Right atrium auricular region (tissue), 2 donors: ENCODE measurements around the gene HDAC9. TPM values are rescaled to one million over a fixed set of nuclear protein-coding genes. Genes with fewer than 3 reads are reported as not detected.

ENCODE experiments used
- DNase-seq: peaks from one replicate; pipeline ENCODE4 v3.0.0-alpha.2; 2019; ENCODE audit warnings: low spot score
- H3K27ac ChIP-seq, 2 donors: fragments of 200-600 bp; sonication (generic); 1 replicate in 1 of 2; 2 replicates in 1 of 2; pipeline ENCODE4 v1.5.1; 2016 to 2019
- H3K27me3 ChIP-seq, 2 donors: fragments of 200-600 bp; sonication (generic); one replicate each; pipeline versions ENCODE4 v1.5.1 to v1.6.0; 2017 to 2019
- H3K36me3 ChIP-seq: fragments of 200-600 bp; sonication (generic); one replicate; pipeline ENCODE4 v1.5.1; 2016
- H3K4me1 ChIP-seq, 2 donors: fragments of 200-600 bp; sonication (generic); one replicate each; pipeline versions ENCODE4 v1.5.1 to v1.6.0; 2017 to 2019
- H3K4me3 ChIP-seq, 2 donors: fragments of 200-600 bp; sonication (generic); 1 replicate in 1 of 2; 2 replicates in 1 of 2; pipeline ENCODE4 v1.5.1; 2017 to 2019; ENCODE audit warnings: mild to moderate bottlenecking in 1 of 2, moderate library complexity in 1 of 2
- H3K9me3 ChIP-seq, 2 donors: fragments of 200-600 bp; sonication (generic); one replicate each; pipeline ENCODE4 v1.5.1; 2019
- CTCF ChIP-seq, 2 donors: fragments of 200-600 bp; sonication (generic); IDR thresholded peaks; one replicate each; pipeline ENCODE4 v1.5.1; 2019; ENCODE audit warnings: antibody characterized with exemption in 2 of 2
- total RNA-seq, 2 donors: library from RNA; depleted of rRNA; stranded (reverse); fragments of >200 nt; gene quantifications; one replicate each; pipeline ENCODE4 v1.1.0, GENCODE V29; 2016

Gene HDAC9
- total RNA-seq, 2 donors from 2014 or later = 16.6 to 28.0 TPM

- DNase-seq = no peak
- Histone ChIP-seq H3K4me3 (no peak overlapping the region), H3K36me3 (no peaks in the 10 kb centered on the region), H3K27me3 (no peaks in the 10 kb centered on the region), H3K27ac (no peak overlapping the region), H3K9me3 (no peaks in the 10 kb centered on the region), H3K4me1 (no peaks in the 10 kb centered on the region)
- no peak for TF ChIP-seq CTCF (IDR thresholded peaks at IDR 0.05)
Measured at GRCh38 chr7:18829858-18830285, 334.3 kb downstream of the HDAC9 start.

GRCh38 chr7:18831419-18831818 is 335.9 kb downstream of the HDAC9 start:
- H3K36me3 ChIP-seq = no peaks in the 10 kb centered on the region
- H3K27ac ChIP-seq = no peak overlapping the region
- no peaks in the 10 kb centered on the region for H3K9me3 ChIP-seq
- no peak overlapping the region for H3K4me3 ChIP-seq
- H3K27me3 ChIP-seq = no peaks in the 10 kb centered on the region
- no peak for TF ChIP-seq CTCF (IDR thresholded peaks at IDR 0.05)
- no peak for DNase-seq
- H3K4me1 ChIP-seq = no peaks in the 10 kb centered on the region

- no peak for TF ChIP-seq CTCF (IDR thresholded peaks at IDR 0.05)
- no peaks in the 10 kb centered on the region for H3K4me1 ChIP-seq
- H3K4me3 ChIP-seq = no peak overlapping the region
- H3K27ac ChIP-seq = no peak overlapping the region
- H3K9me3 ChIP-seq = no peaks in the 10 kb centered on the region
- no peaks in the 10 kb centered on the region for H3K36me3 ChIP-seq
- H3K27me3 ChIP-seq = no peaks in the 10 kb centered on the region
- no peak for DNase-seq
Measured at GRCh38 chr7:18831943-18832342, 336.4 kb downstream of the HDAC9 start.

- no peak for TF ChIP-seq CTCF (IDR thresholded peaks at IDR 0.05)
- DNase-seq = no peak
- Histone ChIP-seq H3K4me1 (no peaks in the 10 kb centered on the region), H3K27me3 (no peaks in the 10 kb centered on the region), H3K9me3 (no peaks in the 10 kb centered on the region), H3K27ac (no peak overlapping the region), H3K36me3 (no peaks in the 10 kb centered on the region), H3K4me3 (no peak overlapping the region)
Measured at GRCh38 chr7:18834577-18834976, 339.0 kb downstream of the HDAC9 start.

- Histone ChIP-seq H3K9me3 (no peaks in the 10 kb centered on the region), H3K27me3 (no peaks in the 10 kb centered on the region), H3K4me1 (no peaks in the 10 kb centered on the region), H3K4me3 (no peak overlapping the region), H3K27ac (no peak overlapping the region), H3K36me3 (no peaks in the 10 kb centered on the region)
- TF ChIP-seq CTCF (IDR thresholded peaks at IDR 0.05) = no peak
- no peak for DNase-seq
Measured at GRCh38 chr7:18835001-18835690, 339.6 kb downstream of the HDAC9 start.

- Histone ChIP-seq H3K4me3 (no peak overlapping the region), H3K9me3 (no peaks in the 10 kb centered on the region), H3K36me3 (no peaks in the 10 kb centered on the region), H3K27me3 (no peaks in the 10 kb centered on the region), H3K27ac (no peak overlapping the region), H3K4me1 (no peaks in the 10 kb centered on the region)
- no peak for DNase-seq
- no peak for TF ChIP-seq CTCF (IDR thresholded peaks at IDR 0.05)
Measured at GRCh38 chr7:18843979-18844378, 348.4 kb downstream of the HDAC9 start.
